Kidney epithelial cell (primary cell): Measurements from ENCODE around the gene NFIL3. TPM values are rescaled to one million over a fixed set of nuclear protein-coding genes. Genes with fewer than 3 reads are reported as not detected.

Experiments used
- DNase-seq: peaks from one replicate; pipeline ENCODE4 v3.0.0-alpha.2; 2010; ENCODE audit warnings: low read depth
- H3K27me3 ChIP-seq: 2 replicates; pipeline ENCODE4 v1.6.0; 2011; ENCODE audit warnings: low read length; ENCODE audit not compliant: control insufficient read depth, insufficient read depth
- H3K36me3 ChIP-seq: 2 replicates; pipeline ENCODE4 v1.5.1; 2011; ENCODE audit warnings: low read length; ENCODE audit not compliant: control insufficient read depth, insufficient read depth
- H3K4me3 ChIP-seq: 2 replicates; pipeline ENCODE4 v1.5.1; 2011; ENCODE audit warnings: low read depth, mild to moderate bottlenecking, control low read depth, low read length
- CTCF ChIP-seq: IDR thresholded peaks from 2 replicates; pipeline ENCODE4 v1.5.1; 2011; ENCODE audit warnings: mild to moderate bottlenecking, moderate library complexity, low read length, control low read depth, inconsistent platforms; ENCODE audit not compliant: insufficient read depth, poor library complexity, severe bottlenecking
- total RNA-seq: library from RNA; depleted of rRNA; stranded (reverse); fragments of >200 nt; gene quantifications from 2 replicates; pipeline ENCODE4 v1.2.3, GENCODE V29; 2015

Gene NFIL3
- total RNA-seq, 1 donor from 2014 or later = 31.1 TPM

- no peak for TF ChIP-seq CTCF
- Histone ChIP-seq H3K4me3 (no peak overlapping the region), H3K27me3 (no peaks in the 10 kb centered on the region), H3K36me3 (no peaks in the 10 kb centered on the region)
- no peak for DNase-seq
Observed at GRCh38 chr9:91405343-91406077, 18.1 kb downstream of the NFIL3 start.

GRCh38 chr9:91403665-91404543 is 19.7 kb downstream of the NFIL3 start:
- no peaks in the 10 kb centered on the region for H3K36me3 ChIP-seq
- TF ChIP-seq CTCF = no peak
- H3K27me3 ChIP-seq = no peaks in the 10 kb centered on the region
- no peak for DNase-seq
- H3K4me3 ChIP-seq = no peak overlapping the region

- H3K4me3 ChIP-seq = no peak overlapping the region
- no peak for TF ChIP-seq CTCF
- DNase-seq = no peak
- no peaks in the 10 kb centered on the region for H3K27me3 ChIP-seq
- no peaks in the 10 kb centered on the region for H3K36me3 ChIP-seq
Observed at GRCh38 chr9:91398926-91399325, 24.7 kb downstream of the NFIL3 start.

- H3K4me3 ChIP-seq = no peak overlapping the region
- no peaks in the 10 kb centered on the region for H3K27me3 ChIP-seq
- no peak for TF ChIP-seq CTCF
- peak; percentile 35 for DNase-seq
- H3K36me3 ChIP-seq = no peaks in the 10 kb centered on the region
Observed at GRCh38 chr9:91395553-91396471, 27.8 kb downstream of the NFIL3 start.

- no peak for DNase-seq
- Histone ChIP-seq H3K4me3 (no peak overlapping the region), H3K36me3 (no peaks in the 10 kb centered on the region), H3K27me3 (no peaks in the 10 kb centered on the region)
- no peak for TF ChIP-seq CTCF
Observed at GRCh38 chr9:91395106-91395552, 28.5 kb downstream of the NFIL3 start.
